GM23338 (cell line): ENCODE measurements around the gene FHIT.

Experiments
- CREB1 ChIP-seq: fragments of 250-450 bp; sonication (Bioruptor Pico); IDR thresholded peaks from 2 replicates; pipeline ENCODE4 v1.5.0; 2020; ENCODE audit warnings: low read depth, mild to moderate bottlenecking, moderate library complexity
- EZH2 ChIP-seq: fragments of 200-600 bp; sonication (generic); IDR thresholded peaks from one replicate; pipeline ENCODE4 v1.8.0; 2017; ENCODE audit warnings: antibody characterized with exemption, mild to moderate bottlenecking, low read depth; ENCODE audit not compliant: unreplicated experiment
- EZH2phosphoT487 ChIP-seq: fragments of 200-600 bp; sonication (generic); IDR thresholded peaks from one replicate; pipeline ENCODE4 v1.8.1; 2018; ENCODE audit warnings: antibody characterized with exemption; ENCODE audit not compliant: unreplicated experiment
- JUNB ChIP-seq: IDR thresholded peaks from one replicate; pipeline ENCODE4 v1.6.1; 2016; ENCODE audit warnings: antibody characterized with exemption; ENCODE audit not compliant: unreplicated experiment
- POLR2AphosphoS5 ChIP-seq: IDR thresholded peaks from 2 replicates; pipeline ENCODE4 v1.6.1; 2016; ENCODE audit warnings: antibody characterized with exemption, low read depth
- STAT1 ChIP-seq: IDR thresholded peaks from one replicate; pipeline ENCODE4 v1.6.1; 2016; ENCODE audit warnings: antibody characterized with exemption; ENCODE audit not compliant: unreplicated experiment
- TF ChIP-seq, protein P1 (sequence below), 2 experiments: fragments of 200-600 bp in 1 of 2; sonication (generic) in 1 of 2; conservative IDR thresholded peaks; 2 replicates each; pipeline versions ENCODE4 v1.5.1 to v1.6.1; 2016 to 2017; ENCODE audit warnings: antibody characterized with exemption in 2 of 2, low read depth in 2 of 2, mild to moderate bottlenecking in 2 of 2, moderate library complexity in 1 of 2
- TF ChIP-seq, protein P2 (sequence below): IDR thresholded peaks from one replicate; pipeline ENCODE4 v1.6.1; 2018; ENCODE audit warnings: antibody characterized with exemption; ENCODE audit not compliant: unreplicated experiment
- TF ChIP-seq, protein P3 (sequence below): IDR thresholded peaks from 2 replicates; pipeline ENCODE4 v1.6.1; 2016; ENCODE audit warnings: antibody characterized with exemption

DNA sequence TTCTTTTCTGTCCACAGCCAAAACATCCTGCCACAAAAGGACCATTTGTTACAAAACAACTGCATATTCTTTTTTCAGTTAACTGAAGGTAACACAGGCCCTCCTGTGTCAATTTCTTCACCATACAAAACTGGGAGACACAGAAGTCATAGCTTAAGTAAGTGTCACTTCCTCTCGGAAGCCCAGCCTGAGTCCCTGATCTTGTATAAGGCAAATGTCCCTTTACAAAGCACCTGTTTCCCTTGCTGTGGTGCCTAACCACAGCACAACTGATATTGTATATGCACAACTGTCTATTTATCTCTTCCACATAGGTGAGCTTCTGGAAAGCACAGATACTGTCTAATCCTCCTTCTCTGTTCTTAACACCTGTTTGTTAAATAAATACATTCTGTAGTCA is 293.7 kb downstream of the FHIT start:
- TF ChIP-seq, protein P1, sequence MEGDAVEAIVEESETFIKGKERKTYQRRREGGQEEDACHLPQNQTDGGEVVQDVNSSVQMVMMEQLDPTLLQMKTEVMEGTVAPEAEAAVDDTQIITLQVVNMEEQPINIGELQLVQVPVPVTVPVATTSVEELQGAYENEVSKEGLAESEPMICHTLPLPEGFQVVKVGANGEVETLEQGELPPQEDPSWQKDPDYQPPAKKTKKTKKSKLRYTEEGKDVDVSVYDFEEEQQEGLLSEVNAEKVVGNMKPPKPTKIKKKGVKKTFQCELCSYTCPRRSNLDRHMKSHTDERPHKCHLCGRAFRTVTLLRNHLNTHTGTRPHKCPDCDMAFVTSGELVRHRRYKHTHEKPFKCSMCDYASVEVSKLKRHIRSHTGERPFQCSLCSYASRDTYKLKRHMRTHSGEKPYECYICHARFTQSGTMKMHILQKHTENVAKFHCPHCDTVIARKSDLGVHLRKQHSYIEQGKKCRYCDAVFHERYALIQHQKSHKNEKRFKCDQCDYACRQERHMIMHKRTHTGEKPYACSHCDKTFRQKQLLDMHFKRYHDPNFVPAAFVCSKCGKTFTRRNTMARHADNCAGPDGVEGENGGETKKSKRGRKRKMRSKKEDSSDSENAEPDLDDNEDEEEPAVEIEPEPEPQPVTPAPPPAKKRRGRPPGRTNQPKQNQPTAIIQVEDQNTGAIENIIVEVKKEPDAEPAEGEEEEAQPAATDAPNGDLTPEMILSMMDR (conservative IDR thresholded peaks at IDR 0.05; ENCODE audit: low read depth in 2 of 2): no peak
- TF ChIP-seq EZH2: no peak
- TF ChIP-seq, protein P2, sequence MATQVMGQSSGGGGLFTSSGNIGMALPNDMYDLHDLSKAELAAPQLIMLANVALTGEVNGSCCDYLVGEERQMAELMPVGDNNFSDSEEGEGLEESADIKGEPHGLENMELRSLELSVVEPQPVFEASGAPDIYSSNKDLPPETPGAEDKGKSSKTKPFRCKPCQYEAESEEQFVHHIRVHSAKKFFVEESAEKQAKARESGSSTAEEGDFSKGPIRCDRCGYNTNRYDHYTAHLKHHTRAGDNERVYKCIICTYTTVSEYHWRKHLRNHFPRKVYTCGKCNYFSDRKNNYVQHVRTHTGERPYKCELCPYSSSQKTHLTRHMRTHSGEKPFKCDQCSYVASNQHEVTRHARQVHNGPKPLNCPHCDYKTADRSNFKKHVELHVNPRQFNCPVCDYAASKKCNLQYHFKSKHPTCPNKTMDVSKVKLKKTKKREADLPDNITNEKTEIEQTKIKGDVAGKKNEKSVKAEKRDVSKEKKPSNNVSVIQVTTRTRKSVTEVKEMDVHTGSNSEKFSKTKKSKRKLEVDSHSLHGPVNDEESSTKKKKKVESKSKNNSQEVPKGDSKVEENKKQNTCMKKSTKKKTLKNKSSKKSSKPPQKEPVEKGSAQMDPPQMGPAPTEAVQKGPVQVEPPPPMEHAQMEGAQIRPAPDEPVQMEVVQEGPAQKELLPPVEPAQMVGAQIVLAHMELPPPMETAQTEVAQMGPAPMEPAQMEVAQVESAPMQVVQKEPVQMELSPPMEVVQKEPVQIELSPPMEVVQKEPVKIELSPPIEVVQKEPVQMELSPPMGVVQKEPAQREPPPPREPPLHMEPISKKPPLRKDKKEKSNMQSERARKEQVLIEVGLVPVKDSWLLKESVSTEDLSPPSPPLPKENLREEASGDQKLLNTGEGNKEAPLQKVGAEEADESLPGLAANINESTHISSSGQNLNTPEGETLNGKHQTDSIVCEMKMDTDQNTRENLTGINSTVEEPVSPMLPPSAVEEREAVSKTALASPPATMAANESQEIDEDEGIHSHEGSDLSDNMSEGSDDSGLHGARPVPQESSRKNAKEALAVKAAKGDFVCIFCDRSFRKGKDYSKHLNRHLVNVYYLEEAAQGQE: no peak
- no peak for TF ChIP-seq POLR2AphosphoS5
- no peak for TF ChIP-seq CREB1 (CRISPR knock-in tag)
- no peak for TF ChIP-seq JUNB
- TF ChIP-seq, protein P3, sequence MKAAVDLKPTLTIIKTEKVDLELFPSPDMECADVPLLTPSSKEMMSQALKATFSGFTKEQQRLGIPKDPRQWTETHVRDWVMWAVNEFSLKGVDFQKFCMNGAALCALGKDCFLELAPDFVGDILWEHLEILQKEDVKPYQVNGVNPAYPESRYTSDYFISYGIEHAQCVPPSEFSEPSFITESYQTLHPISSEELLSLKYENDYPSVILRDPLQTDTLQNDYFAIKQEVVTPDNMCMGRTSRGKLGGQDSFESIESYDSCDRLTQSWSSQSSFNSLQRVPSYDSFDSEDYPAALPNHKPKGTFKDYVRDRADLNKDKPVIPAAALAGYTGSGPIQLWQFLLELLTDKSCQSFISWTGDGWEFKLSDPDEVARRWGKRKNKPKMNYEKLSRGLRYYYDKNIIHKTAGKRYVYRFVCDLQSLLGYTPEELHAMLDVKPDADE: no peak
- TF ChIP-seq STAT1: no peak
- TF ChIP-seq EZH2phosphoT487: no peak
